HepG2 (cell line): Measurements from ENCODE around the gene NCR3LG1. TPM values are rescaled to one million over a fixed set of nuclear protein-coding genes. Genes with fewer than 3 reads are reported as not detected.

Experiments
- AHDC1 ChIP-seq: sonication (generic); formaldehyde crosslinking; IDR thresholded peaks from 2 replicates; pipeline ENCODE4 v1.5.1; 2020; ENCODE audit warnings: mild to moderate bottlenecking, missing genetic modification reagents, borderline replicate concordance
- CEBPG ChIP-seq: IDR thresholded peaks from 2 replicates; pipeline ENCODE4 v1.6.1; 2016
- EEA1 ChIP-seq: sonication (generic); formaldehyde crosslinking; IDR thresholded peaks from 2 replicates; pipeline ENCODE4 v1.5.1; 2020; ENCODE audit warnings: mild to moderate bottlenecking, missing genetic modification reagents, borderline replicate concordance
- EP300 ChIP-seq, 3 experiments: sonication (generic) in 1 of 3; formaldehyde crosslinking in 1 of 3; IDR thresholded peaks; 2 replicates each; pipeline versions ENCODE4 v1.5.1 to v1.6.1; 2011 to 2020; ENCODE audit warnings: low read depth in 2 of 3, low read length in 2 of 3, borderline replicate concordance in 1 of 3, improper control_type of control experiment in 1 of 3, mild to moderate bottlenecking in 1 of 3, missing genetic modification reagents in 1 of 3, moderate library complexity in 1 of 3
- GLI4 ChIP-seq: sonication (generic); formaldehyde crosslinking; IDR thresholded peaks from 2 replicates; pipeline ENCODE4 v1.5.1; 2020; ENCODE audit warnings: missing genetic modification reagents, mild to moderate bottlenecking, moderate library complexity, borderline replicate concordance
- NFKB2 ChIP-seq: sonication (generic); formaldehyde crosslinking; IDR thresholded peaks from 2 replicates; pipeline ENCODE4 v1.4.0; 2020; ENCODE audit warnings: missing genetic modification reagents, borderline replicate concordance
- SALL1 ChIP-seq: sonication (generic); formaldehyde crosslinking; IDR thresholded peaks from 2 replicates; pipeline ENCODE4 v1.8.0; 2022; ENCODE audit warnings: mild to moderate bottlenecking, missing genetic modification reagents
- SATB2 ChIP-seq: sonication (generic); formaldehyde crosslinking; IDR thresholded peaks from 2 replicates; pipeline ENCODE4 v1.5.0; 2020; ENCODE audit warnings: missing genetic modification reagents
- STAT5B ChIP-seq: sonication (generic); formaldehyde crosslinking; IDR thresholded peaks from 2 replicates; pipeline ENCODE4 v1.4.0; 2020; ENCODE audit warnings: missing genetic modification reagents
- TBL1XR1 ChIP-seq: fragments of 150-350 bp; IDR thresholded peaks from 2 replicates; pipeline ENCODE4 v1.6.1; 2014; ENCODE audit warnings: borderline replicate concordance, low read length; ENCODE audit not compliant: partially characterized antibody
- ZEB1 ChIP-seq: IDR thresholded peaks from 2 replicates; pipeline ENCODE4 v1.6.1; 2012; ENCODE audit warnings: mild to moderate bottlenecking, low read depth, inconsistent platforms; ENCODE audit not compliant: insufficient replicate concordance
- ZNF251 ChIP-seq: sonication (generic); formaldehyde crosslinking; IDR thresholded peaks from 2 replicates; pipeline ENCODE4 v1.9.0; 2021; ENCODE audit warnings: mild to moderate bottlenecking, missing genetic modification reagents
- ZNF3 ChIP-seq: IDR thresholded peaks from 2 replicates; pipeline ENCODE4 v1.7.0; 2017; ENCODE audit warnings: inconsistent platforms
- ZNF513 ChIP-seq: sonication (generic); formaldehyde crosslinking; conservative IDR thresholded peaks from 2 replicates; pipeline ENCODE4 v1.5.0; 2020; ENCODE audit warnings: missing genetic modification reagents
- ZNF644 ChIP-seq: IDR thresholded peaks from 2 replicates; pipeline ENCODE4 v1.6.1; 2016; ENCODE audit warnings: low read depth
- ZNF646 ChIP-seq: sonication (generic); formaldehyde crosslinking; IDR thresholded peaks from 2 replicates; pipeline ENCODE4 v1.9.0; 2021; ENCODE audit warnings: mild to moderate bottlenecking, missing genetic modification reagents
- ZSCAN25 ChIP-seq: sonication (generic); formaldehyde crosslinking; IDR thresholded peaks from 2 replicates; pipeline ENCODE4 v1.8.0; 2022; ENCODE audit warnings: mild to moderate bottlenecking, missing genetic modification reagents
- polyA plus RNA-seq, 8 experiments: library from polyadenylated mRNA; depleted of rRNA in 3 of 8; stranded (reverse) in 7 of 8; unstranded in 1 of 8; fragments of >200 nt; fragmentation: Illumina TruSeq in 4 of 8; extraction: Trizol in 4 of 8; gene quantifications; 2 replicates each; pipeline versions ENCODE4 v1.2.1 to v1.2.3, GENCODE V29; 2011 to 2016; ENCODE audit warnings: low read depth in 4 of 8, missing spikeins in 1 of 8, mixed read lengths in 1 of 8; ENCODE audit not compliant: insufficient read depth in 1 of 8
- total RNA-seq, 5 experiments: library from RNA; depleted of rRNA; stranded (reverse); fragments of >200 nt; fragmentation: Illumina TruSeq; extraction: Trizol; gene quantifications; 2 replicates each; pipeline ENCODE4 v1.2.3, GENCODE V29; 2016; ENCODE audit warnings: low read depth in 1 of 5

Gene NCR3LG1
- total and polyA plus RNA-seq, 2 of the 13 experiments (the other 11 are each of a cell fraction or from before 2014, with no cell fraction given): 16.1 to 25.1 TPM

GRCh38 chr11:17354601-17354991 is 3.0 kb downstream of the NCR3LG1 start (continued):
- no peak for TF ChIP-seq AHDC1
- no peak for TF ChIP-seq SATB2 (CRISPR knock-in tag)
- TF ChIP-seq NFKB2 (CRISPR knock-in tag): no peak
- TF ChIP-seq ZNF644: 0 out of 2 replicates have a peak, but pooled peaks have one; percentile 36
- TF ChIP-seq EEA1 (CRISPR knock-in tag): no peak
- no peak for TF ChIP-seq ZNF251
- TF ChIP-seq SALL1: no peak
- TF ChIP-seq ZEB1: no peak
- no peak for TF ChIP-seq ZNF3
- TF ChIP-seq ZNF513 (CRISPR knock-in tag): no peak
- TF ChIP-seq ZSCAN25 (CRISPR knock-in tag): no peak
- TF ChIP-seq GLI4 (CRISPR knock-in tag): no peak
- no peak for TF ChIP-seq STAT5B (CRISPR knock-in tag)
- TF ChIP-seq CEBPG (CRISPR knock-in tag): no peak
- no peak for TF ChIP-seq TBL1XR1
- no peak; a peak in 1 of 4 replicates for TF ChIP-seq EP300 (IDR thresholded peaks at IDR 0.05; ENCODE audit: low read depth in 2 of 2, low read length in 2 of 2)
- no peak for TF ChIP-seq EP300 (CRISPR knock-in tag; IDR thresholded peaks at IDR 0.05; ENCODE audit: borderline replicate concordance)
- no peak for TF ChIP-seq ZNF646
